A673 (cell line): ENCODE measurements around the gene MZT2A.

Source experiments
- EZH2 ChIP-seq: fragments of 200-600 bp; sonication (generic); IDR thresholded peaks from 2 replicates; pipeline ENCODE4 v1.6.1; 2017; ENCODE audit warnings: borderline replicate concordance, low read depth, mild to moderate bottlenecking, mixed read lengths, antibody characterized with exemption, low read length; ENCODE audit not compliant: poor library complexity, severe bottlenecking
- TF ChIP-seq, protein P1 (sequence below): fragments of 300-800, 200-600 bp; sonication (generic); conservative IDR thresholded peaks from 2 replicates; pipeline ENCODE4 v1.5.1; 2017; ENCODE audit warnings: low read depth, mild to moderate bottlenecking, antibody characterized with exemption, low read length, moderate library complexity, mixed read lengths

DNA sequence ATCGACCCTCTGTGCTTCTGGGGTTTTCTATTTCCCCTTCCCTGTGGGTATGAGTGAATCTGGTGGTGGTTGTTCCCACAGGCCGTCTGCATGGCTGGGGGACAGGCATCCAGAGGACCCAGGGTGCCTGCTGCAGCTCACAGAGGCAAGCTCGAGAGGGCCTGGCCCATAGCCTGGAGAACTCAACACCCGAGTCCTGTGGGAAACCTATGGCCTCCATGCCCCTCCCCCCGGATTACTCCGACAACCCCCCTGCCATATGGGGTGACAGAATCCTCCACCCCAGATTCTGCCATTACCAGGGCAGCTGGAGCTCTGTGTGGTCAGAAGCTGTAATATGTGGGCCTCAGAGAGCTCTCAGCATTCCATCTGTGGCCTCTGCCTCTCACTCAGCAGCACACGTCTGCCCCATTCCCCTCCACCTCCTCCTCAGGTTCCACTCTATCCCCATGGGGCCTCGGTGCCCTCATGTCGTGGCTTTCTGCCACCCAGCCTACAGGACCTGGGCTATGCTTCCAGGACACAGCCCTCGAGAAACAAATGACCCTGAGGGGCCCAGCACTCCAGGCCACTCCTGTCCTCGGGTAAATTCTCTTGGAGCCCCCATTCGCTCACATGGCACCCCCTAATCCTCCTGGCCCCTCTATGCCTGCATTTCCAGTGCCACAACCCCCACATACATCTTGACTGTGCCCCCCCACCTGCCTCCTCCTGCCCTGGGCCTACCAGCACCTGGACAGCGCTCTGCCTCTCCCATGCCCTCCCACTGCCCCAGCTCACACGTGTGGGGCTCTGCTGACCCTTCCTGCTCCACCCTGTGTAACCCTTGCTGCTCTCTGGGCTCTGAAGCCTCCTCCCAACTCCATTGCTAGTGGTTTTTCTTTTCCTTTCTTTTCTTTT is 3.6 kb downstream of the MZT2A start:
- TF ChIP-seq, protein P1, sequence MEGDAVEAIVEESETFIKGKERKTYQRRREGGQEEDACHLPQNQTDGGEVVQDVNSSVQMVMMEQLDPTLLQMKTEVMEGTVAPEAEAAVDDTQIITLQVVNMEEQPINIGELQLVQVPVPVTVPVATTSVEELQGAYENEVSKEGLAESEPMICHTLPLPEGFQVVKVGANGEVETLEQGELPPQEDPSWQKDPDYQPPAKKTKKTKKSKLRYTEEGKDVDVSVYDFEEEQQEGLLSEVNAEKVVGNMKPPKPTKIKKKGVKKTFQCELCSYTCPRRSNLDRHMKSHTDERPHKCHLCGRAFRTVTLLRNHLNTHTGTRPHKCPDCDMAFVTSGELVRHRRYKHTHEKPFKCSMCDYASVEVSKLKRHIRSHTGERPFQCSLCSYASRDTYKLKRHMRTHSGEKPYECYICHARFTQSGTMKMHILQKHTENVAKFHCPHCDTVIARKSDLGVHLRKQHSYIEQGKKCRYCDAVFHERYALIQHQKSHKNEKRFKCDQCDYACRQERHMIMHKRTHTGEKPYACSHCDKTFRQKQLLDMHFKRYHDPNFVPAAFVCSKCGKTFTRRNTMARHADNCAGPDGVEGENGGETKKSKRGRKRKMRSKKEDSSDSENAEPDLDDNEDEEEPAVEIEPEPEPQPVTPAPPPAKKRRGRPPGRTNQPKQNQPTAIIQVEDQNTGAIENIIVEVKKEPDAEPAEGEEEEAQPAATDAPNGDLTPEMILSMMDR, result no peak
- TF ChIP-seq EZH2, result no peak
